Measurements from ENCODE around the gene HECTD1. TPM values are rescaled to one million over a fixed set of nuclear protein-coding genes. Genes with fewer than 3 reads are reported as not detected.
A peak's percentile ranks its signal among the peaks of the same experiment; 100 is the strongest.

HECTD1 gene
- total and polyA plus RNA-seq, 11 donors = 42.4 to 185 (median 148) TPM

- intact Hi-C loops (cut with DNase I) = no loop called here
- H3K4me1 ChIP-seq = no peaks in the 10 kb centered on the region
- no peaks in the 10 kb centered on the region for H3K9me3 ChIP-seq
- H3K27me3 ChIP-seq = no peaks in the 10 kb centered on the region
- no peak for ATAC-seq
- no peak for DNase-seq
- TF ChIP-seq CTCF (IDR thresholded peaks at IDR 0.05) (no peak), POLR2A (IDR thresholded peaks at IDR 0.05) (no peak)
- H3K27ac ChIP-seq = no peak overlapping the region
- H3K4me3 ChIP-seq = no peak overlapping the region
- H3K36me3 ChIP-seq = peaks cover 0 to 64% (median 47%) of the 10 kb centered on the region in 9 donors
- WGBS, 4 donors = 91 to 96% (median 94%) methylated on average over 3 of the region's 3 CpGs
Measured at GRCh38 chr14:31180299-31181051, 27.1 kb downstream of the HECTD1 start.

GRCh38 chr14:31174433-31174832 is 33.2 kb downstream of the HECTD1 start:
- Histone ChIP-seq H3K36me3 (peaks cover 0 to 98% (median 91%) of the 10 kb centered on the region in 9 donors), H3K9me3 (no peaks in the 10 kb centered on the region), H3K27ac (no peak overlapping the region), H3K4me3 (no peak overlapping the region), H3K27me3 (no peaks in the 10 kb centered on the region), H3K4me1 (peaks cover 0 to 18% (median 2%) of the 10 kb centered on the region in 12 donors)
- intact Hi-C loops (cut with DNase I) = loop anchor here in 1 of 10 donors (5.0 kb wide), 1 partner anchor 33 kb away; the partner anchor contains the start of gene HECTD1
- DNase-seq (no peak), ATAC-seq (no peak)
- no peak for TF ChIP-seq CTCF (IDR thresholded peaks at IDR 0.05)
- no peak for TF ChIP-seq POLR2A (IDR thresholded peaks at IDR 0.05)
- 91 to 98% (median 96%) methylated on average over 4 of the region's 4 CpGs for WGBS, 4 donors

GRCh38 chr14:31173120-31173837 is 34.3 kb downstream of the HECTD1 start:
- no peak overlapping the region for H3K27ac ChIP-seq
- no peak overlapping the region for H3K4me3 ChIP-seq
- H3K9me3 ChIP-seq = no peaks in the 10 kb centered on the region
- 58 to 71% (median 66%) methylated on average over 15 of the region's 15 CpGs for WGBS, 4 donors
- no peaks in the 10 kb centered on the region for H3K27me3 ChIP-seq
- TF ChIP-seq CTCF (IDR thresholded peaks at IDR 0.05) = no peak
- peaks cover 0 to 18% (median 2%) of the 10 kb centered on the region in 12 donors for H3K4me1 ChIP-seq
- peaks cover 0 to 100% (median 100%) of the 10 kb centered on the region in 9 donors for H3K36me3 ChIP-seq
- DNase-seq (no peak), ATAC-seq (peak in 2 of 4 donors; percentile 39 to 41)
- intact Hi-C loops (cut with DNase I) = loop anchor here in 1 of 10 donors (5.0 kb wide), 1 partner anchor 34 kb away; the partner anchor contains the start of gene HECTD1

- intact Hi-C loops (cut with DNase I) = loop anchor here in 1 of 10 donors (5.0 kb wide), 1 partner anchor 35 kb away; the partner anchor contains the start of gene HECTD1
- Histone ChIP-seq H3K4me1 (peaks cover 0 to 18% (median 2%) of the 10 kb centered on the region in 12 donors), H3K36me3 (peaks cover 0 to 100% (median 100%) of the 10 kb centered on the region in 9 donors), H3K27ac (no peak overlapping the region), H3K4me3 (no peak overlapping the region), H3K27me3 (no peaks in the 10 kb centered on the region), H3K9me3 (no peaks in the 10 kb centered on the region)
- no peak for DNase-seq
- ATAC-seq = peak in 1 of 4 donors; percentile 28
- WGBS, 4 donors = 74 to 83% (median 77%) methylated on average over 6 of the region's 6 CpGs
- no peak for TF ChIP-seq POLR2A (IDR thresholded peaks at IDR 0.05)
- TF ChIP-seq CTCF (IDR thresholded peaks at IDR 0.05) = no peak
Measured at GRCh38 chr14:31172084-31172483, 35.5 kb downstream of the HECTD1 start.
